ENCODE data around the gene GALNT17.

DNA sequence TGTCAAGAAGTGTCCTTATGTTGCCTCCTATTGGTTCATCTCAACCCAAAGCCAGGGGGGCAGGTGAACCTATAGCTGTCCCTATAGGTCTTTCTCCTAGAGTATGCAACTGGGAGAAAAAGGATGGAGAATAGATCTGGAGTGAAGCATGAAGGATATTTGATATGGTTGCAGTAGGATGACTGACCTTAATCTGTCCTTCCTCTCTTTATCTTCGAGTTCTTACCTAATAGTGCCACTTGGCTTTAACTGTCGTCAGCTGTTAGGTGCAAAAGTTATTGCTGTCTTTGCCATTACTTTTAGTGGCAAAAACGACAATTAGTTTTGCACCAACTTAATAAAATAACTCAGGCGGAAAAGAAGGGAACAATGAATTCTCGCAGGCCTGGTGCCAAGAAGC is 196.0 kb downstream of the GALNT17 start:
- TF ChIP-seq, protein P1, sequence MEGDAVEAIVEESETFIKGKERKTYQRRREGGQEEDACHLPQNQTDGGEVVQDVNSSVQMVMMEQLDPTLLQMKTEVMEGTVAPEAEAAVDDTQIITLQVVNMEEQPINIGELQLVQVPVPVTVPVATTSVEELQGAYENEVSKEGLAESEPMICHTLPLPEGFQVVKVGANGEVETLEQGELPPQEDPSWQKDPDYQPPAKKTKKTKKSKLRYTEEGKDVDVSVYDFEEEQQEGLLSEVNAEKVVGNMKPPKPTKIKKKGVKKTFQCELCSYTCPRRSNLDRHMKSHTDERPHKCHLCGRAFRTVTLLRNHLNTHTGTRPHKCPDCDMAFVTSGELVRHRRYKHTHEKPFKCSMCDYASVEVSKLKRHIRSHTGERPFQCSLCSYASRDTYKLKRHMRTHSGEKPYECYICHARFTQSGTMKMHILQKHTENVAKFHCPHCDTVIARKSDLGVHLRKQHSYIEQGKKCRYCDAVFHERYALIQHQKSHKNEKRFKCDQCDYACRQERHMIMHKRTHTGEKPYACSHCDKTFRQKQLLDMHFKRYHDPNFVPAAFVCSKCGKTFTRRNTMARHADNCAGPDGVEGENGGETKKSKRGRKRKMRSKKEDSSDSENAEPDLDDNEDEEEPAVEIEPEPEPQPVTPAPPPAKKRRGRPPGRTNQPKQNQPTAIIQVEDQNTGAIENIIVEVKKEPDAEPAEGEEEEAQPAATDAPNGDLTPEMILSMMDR (conservative IDR thresholded peaks at IDR 0.05; ENCODE audit: low read depth, low read length), result no peak
- no peak for TF ChIP-seq EZH2 (IDR thresholded peaks at IDR 0.05; ENCODE audit: borderline replicate concordance, low read depth, low read length, poor library complexity, severe bottlenecking)

All from A673 (cell line).